GM21619 (cell line): ENCODE data around the gene CCDC146.
"Not testable (repeated sequence)": the region's sequence is repeated elsewhere in the genome, so short reads cannot be mapped to it uniquely, and the experiment has no call there.

Source experiments
- ATAC-seq: cut with Tn5 transposase; IDR thresholded peaks from one replicate; pipeline ENCODE4 v1.9.1; 2021; ENCODE audit not compliant: unreplicated experiment

Gene CCDC146

DNA sequence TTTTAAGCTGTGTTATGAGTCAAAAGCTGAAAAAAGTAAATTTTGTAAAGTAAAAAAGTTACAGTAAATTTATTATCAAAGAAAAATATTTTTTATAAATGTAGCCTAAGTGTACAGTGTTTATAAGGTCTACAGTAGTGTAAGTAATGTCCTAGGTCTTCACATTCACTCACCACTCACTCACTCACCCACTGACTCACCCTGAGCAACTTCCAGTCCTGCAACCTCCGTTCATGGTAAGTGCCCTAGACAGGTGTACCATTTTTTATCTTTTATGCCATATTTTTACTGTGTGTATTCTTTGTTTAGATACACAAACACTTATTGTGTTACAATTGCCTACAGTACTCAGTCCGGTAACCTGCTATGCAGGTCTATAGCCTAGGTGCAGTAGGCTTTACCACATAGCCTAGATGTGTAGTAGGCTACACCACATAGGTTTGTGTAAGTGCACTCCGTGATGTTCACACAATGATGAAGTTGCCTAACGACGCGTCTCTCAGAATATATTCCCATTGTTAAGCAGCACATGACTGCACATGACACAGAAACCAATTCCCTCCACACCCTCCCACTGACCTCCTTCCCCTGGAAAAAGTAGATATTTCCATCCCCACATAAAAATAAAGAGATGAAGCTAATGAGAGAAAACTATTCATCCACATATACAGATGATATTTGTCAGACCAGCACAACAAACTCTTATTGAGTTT, 122.0 kb downstream of the CCDC146 start:
- no peak for ATAC-seq

DNA sequence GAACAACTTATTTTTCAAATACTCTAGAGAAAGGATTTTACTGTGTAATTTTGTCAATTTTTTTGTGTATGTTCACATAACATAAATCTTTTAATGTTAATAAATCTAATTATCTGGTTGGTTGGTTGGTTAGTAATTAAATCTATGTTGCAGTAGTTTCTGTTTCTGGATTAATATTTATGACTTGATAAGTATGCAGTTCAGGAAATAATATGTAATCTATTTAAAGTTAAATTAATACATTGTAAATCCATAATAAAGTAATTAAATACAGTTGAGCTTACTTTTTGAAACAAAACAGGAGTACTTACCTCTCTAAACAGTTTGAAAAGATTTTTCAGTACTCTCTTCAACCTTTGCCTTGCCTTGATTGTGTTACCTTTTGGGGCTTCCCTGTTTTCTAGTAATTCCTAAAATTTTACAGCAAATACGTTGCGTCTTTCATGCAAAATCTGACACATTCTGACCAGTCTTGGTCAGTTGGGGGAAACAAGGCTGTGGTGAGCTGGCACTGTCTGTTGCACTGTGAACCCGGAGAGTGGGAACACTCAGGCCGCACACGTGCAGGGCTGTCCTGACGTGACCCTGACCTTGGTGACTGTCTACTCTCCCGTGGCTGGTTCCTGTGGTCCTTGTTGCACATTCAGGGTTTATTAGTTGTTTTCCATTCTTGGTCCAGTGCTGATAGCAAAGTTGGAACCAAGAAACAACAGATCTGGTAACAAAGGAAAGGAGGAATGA, 122.8 kb downstream of the CCDC146 start:
- ATAC-seq, result no peak

DNA sequence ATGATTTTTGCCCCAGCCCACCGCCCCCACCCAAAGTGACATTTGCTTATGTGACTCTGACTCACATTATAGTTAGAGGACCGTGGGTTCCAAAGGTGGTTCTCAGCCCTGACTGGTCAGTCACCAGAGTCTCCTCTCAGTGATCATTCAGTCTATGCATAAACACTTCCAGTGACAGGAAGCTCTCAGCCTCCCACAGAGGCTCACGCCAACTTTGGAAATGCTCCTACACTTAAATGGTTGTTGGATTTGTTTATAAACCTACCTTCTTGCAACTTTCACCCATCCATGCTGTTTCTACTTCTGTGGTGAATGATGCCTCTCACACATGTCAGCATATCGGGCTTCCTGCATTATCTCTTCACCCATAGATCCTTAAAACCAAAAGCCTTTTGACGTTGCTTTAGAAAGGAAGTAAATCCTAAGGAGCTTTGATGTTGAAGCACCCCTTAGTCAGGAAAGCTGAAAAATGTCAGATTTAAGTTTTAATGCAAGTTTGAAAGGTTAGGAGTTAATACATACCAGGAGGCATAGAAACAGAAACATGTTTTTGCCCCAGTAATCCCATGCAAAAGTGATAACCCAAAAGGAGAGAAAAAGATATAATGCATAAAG, 123.7 kb downstream of the CCDC146 start:
- no peak for ATAC-seq

- peak; percentile 89 for ATAC-seq
These were observed 124.9 kb downstream of the CCDC146 start for GRCh38 chr7:77247206-77247850.

- no peak for ATAC-seq
These were observed 125.7 kb downstream of the CCDC146 start for GRCh38 chr7:77248154-77248553.

- ATAC-seq, result no peak
These were observed 130.1 kb downstream of the CCDC146 start for GRCh38 chr7:77252506-77252905.

DNA sequence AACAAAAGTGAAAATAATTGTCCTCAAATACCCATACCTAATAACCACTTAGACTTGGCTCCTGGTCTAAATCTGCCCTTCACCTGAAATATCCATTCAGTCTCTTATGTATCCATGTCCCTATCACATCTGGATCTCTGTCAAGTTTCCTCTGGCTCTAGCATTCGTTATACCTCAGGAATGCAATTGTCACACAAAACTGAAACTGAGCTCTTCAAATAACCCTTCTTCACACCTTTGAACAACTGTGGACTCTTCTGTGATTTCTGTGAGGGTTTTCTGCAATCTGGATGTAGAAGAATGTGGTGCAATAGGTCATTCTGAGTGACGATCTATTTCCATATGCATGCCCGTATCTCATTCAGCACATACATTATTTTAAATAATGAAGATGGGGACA, 130.7 kb downstream of the CCDC146 start:
- ATAC-seq, result no peak

DNA sequence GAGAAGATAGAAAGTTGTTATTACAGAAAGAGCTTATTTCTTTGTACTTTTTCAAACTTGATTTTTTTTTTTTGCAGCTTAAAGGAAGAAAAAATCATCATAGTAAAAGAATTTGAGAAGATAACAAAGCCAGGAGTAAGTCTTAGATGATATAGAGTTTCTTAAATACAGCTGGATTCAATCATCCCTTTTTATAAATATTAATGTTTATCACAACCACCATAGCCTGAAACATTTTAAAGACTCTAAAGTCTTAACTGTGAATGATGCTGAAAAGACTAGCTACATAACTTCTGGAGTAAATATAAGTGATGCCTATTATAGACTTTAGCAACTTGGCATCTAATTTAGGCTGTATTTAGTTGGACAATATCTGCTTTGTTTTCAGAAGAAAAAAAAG, 132.0 kb downstream of the CCDC146 start:
- no peak for ATAC-seq

DNA sequence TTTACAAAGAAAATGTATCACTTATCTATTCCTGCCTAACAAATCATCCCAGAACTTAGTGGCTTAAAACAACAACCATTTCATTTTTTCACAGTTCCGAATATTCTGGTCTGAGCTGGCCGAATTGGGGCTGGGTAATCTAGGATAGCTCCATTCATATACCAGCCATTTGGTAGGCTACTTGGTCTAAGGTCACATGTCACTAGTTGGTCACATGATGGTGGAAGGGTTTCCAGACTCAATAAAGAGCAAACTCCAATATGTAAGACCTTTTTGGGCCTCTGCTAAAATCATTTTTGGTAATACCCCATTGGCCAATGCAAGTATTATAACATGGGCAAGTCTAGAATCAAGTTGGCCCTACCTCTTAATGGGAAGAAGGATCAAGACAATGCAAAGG, 132.5 kb downstream of the CCDC146 start:
- no peak for ATAC-seq

- no peak for ATAC-seq
These were observed 135.6 kb downstream of the CCDC146 start for GRCh38 chr7:77258014-77258413.

GRCh38 chr7:77258593-77258992, 136.2 kb downstream of the CCDC146 start:
- ATAC-seq, result no peak

- no peak for ATAC-seq
These were observed 139.9 kb downstream of the CCDC146 start for GRCh38 chr7:77262316-77262715.

GRCh38 chr7:77265666-77266065, 143.3 kb downstream of the CCDC146 start:
- no peak for ATAC-seq

- peak; percentile 82 for ATAC-seq
These were observed 143.9 kb downstream of the CCDC146 start for GRCh38 chr7:77266291-77266794.

DNA sequence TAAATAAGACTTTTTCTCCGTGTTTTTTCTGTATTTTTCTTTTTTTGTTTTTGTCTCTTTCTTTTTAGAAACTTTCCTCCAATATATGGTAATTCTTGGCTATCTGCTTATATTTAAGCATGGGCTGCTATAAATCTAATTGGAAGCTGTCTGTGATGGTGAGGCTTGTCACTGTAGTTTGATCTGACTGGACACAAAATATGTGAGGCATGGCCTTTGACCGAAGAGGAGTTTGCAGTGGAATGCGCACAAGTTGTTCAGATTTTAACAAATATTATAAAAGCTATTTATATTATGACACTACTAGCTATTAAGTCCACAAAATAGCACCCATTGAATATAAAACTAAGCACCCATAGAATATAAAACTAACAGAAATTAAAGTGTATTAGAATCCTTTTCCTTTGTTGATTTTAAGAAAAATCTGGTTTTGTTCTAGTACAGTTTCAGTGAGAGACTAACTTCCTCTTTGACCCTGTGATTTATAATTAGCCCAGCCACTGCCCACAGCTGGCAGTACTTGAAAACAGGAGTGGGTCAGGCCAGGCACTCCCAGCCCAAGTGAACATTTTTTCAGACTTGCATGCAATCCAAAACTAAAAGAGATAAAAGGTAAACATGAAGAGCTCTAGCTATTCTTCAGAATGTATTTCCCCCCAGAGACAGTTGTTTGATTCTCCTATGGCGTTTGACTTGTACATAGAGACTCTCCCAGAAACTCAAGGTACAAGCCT, 147.1 kb downstream of the CCDC146 start:
- peak; percentile 78 for ATAC-seq

DNA sequence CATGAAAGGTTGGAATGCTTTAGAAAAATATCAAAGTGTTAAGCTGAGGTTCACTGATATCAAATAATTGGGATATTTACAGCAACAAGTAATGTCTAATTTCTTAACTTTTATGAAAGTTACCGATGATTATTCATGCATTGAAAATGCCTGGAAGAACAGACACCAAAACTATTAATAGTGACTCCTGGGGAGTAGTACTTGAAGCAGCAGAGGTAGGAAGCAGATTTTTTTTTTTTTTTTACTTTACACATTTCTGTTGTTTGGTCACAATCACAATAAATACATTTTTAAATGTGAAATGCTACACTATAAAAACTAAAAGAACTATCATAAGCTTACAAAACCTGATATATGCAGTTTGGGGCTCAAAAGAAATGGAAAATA, 147.7 kb downstream of the CCDC146 start:
- no peak for ATAC-seq

GRCh38 chr7:77271766-77272165, 149.4 kb downstream of the CCDC146 start:
- ATAC-seq, result no peak

- ATAC-seq, result not testable (repeated sequence)
These were observed 153.2 kb downstream of the CCDC146 start for GRCh38 chr7:77275663-77276062.

DNA sequence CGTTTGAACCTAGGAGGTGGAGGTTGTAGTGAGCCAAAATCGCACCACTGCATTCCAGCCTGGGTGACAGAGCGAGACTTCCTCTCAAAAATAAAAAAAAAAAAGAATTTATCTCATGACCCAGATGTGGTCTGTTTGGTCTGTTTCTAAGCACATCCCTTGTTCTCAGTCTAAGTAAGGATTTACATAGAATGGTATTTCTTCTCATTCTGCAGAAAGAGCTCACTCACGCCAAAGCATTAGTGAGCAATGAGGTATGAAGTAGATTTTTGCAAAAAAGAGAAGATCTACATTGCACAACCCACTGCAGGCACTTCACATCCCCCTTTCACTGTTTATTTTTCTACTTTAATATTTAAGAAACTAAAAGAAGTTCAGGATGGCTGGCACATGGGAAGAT, 153.7 kb downstream of the CCDC146 start:
- no peak for ATAC-seq

DNA sequence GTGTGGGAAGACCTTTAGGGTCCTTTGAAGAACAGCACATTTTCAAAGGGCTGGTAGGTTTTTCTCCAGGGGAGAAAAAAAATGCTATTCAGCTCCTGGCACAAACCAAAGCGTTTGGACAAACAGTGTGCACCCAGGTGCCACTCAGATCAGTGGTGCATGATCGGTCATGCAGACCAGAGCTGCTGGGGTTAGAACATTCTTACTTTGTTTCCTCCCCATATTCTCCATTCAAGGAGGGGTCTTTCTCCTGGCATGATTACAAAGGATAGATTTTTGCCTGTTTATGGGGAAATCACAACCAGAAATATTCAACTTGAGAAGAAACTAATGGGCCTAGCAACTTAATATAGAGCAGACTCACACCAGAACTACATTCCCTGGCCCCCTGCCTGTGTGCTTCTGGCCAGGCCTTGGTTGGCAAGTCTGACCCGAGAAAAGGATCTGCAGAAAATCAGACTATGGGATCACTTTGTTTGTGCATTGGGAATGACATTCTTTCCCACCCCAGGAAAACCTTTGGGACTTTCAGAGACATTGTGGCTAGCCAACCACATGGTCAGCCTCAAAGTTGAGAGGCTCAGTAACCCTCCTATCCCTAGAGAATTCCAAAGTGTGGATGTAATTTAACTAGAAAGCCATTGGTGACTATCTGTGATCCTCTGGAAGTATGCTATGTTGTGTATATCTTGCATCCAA, 159.5 kb downstream of the CCDC146 start:
- ATAC-seq, result no peak
